Measurements from ENCODE around the gene TMEM214. TPM values are rescaled to one million over a fixed set of nuclear protein-coding genes. Genes with fewer than 3 reads are reported as not detected.
A peak's percentile ranks its signal among the peaks of the same experiment; 100 is the strongest.

The TMEM214 gene
- total RNA-seq, 2 experiments from 2014 or later = 38.3 to 41.3 TPM

GRCh38 chr2:27042985-27043634, 10.3 kb downstream of the TMEM214 start:
- Mint-ChIP-seq H3K36me3 (ENCODE audit: low read depth) (peaks cover 23% of the 10 kb centered on the region), H3K27me3 (ENCODE audit: low read depth) (no peaks in the 10 kb centered on the region), H3K4me1 (ENCODE audit: low read depth) (peaks cover 5% of the 10 kb centered on the region), H3K4me3 (no peak overlapping the region), H3K27ac (no peak overlapping the region), H3K9me3 (no peaks in the 10 kb centered on the region)
- DNase-seq = no peak
- CTCF ChIA-PET = interaction anchor here (0.6 kb wide), 1 partner anchor 540 kb away, joined by 3 read pairs; no protein-coding TSS in a partner anchor
- intact Hi-C loops (cut with micrococcal nuclease) = no loop called here

GRCh38 chr2:27049422-27050280, 16.9 kb downstream of the TMEM214 start:
- Mint-ChIP-seq H3K4me1 (ENCODE audit: low read depth) (peaks cover 16% of the 10 kb centered on the region), H3K9me3 (peaks cover 2% of the 10 kb centered on the region), H3K4me3 (peak overlapping the region; percentile 86), H3K27ac (peak overlapping the region; percentile 97), H3K36me3 (ENCODE audit: low read depth) (peaks cover 12% of the 10 kb centered on the region), H3K27me3 (ENCODE audit: low read depth) (peaks cover 6% of the 10 kb centered on the region)
- peak; percentile 74 for DNase-seq
- intact Hi-C loops (cut with micrococcal nuclease) = loop anchor here (1.0 to 10.0 kb wide), 7 partner anchors 17 to 705 kb away; partner anchors contain the start of genes ADGRF3, EIF2B4, KHK and NRBP1
- CTCF ChIA-PET = interaction anchor here (0.5 to 1.3 kb wide), 11 partner anchors 11 to 1311 kb away, joined by 3 to 5 read pairs (median 4); no protein-coding TSS in a partner anchor

- Mint-ChIP-seq H3K9me3 (peaks cover 2% of the 10 kb centered on the region), H3K36me3 (ENCODE audit: low read depth) (peaks cover 9% of the 10 kb centered on the region), H3K27ac (peak overlapping the region; percentile 97), H3K4me3 (peak overlapping the region; percentile 86), H3K4me1 (ENCODE audit: low read depth) (peaks cover 16% of the 10 kb centered on the region), H3K27me3 (ENCODE audit: low read depth) (peaks cover 6% of the 10 kb centered on the region)
- CTCF ChIA-PET = interaction anchor here (0.5 to 2.7 kb wide), 16 partner anchors 14 to 1312 kb away, joined by 3 to 14 read pairs (median 4); partner anchors contain the start of genes KHK and MAPRE3
- intact Hi-C loops (cut with micrococcal nuclease) = loop anchor here (1.0 to 10.0 kb wide), 7 partner anchors 18 to 706 kb away; partner anchors contain the start of genes ADGRF3, EIF2B4, KHK and NRBP1
- peak; percentile 97 for DNase-seq
Measured at GRCh38 chr2:27050281-27050995, 17.7 kb downstream of the TMEM214 start.

- DNase-seq = peak; percentile 98
- peaks cover 2% of the 10 kb centered on the region for H3K9me3 Mint-ChIP-seq
- intact Hi-C loops (cut with micrococcal nuclease) = loop anchor here (1.0 to 10.0 kb wide), 10 partner anchors 19 to 706 kb away; partner anchors contain the start of genes ADGRF3, ATRAID, EIF2B4 and KHK
- peaks cover 9% of the 10 kb centered on the region for H3K36me3 Mint-ChIP-seq (ENCODE audit: low read depth)
- peaks cover 16% of the 10 kb centered on the region for H3K4me1 Mint-ChIP-seq (ENCODE audit: low read depth)
- peaks cover 6% of the 10 kb centered on the region for H3K27me3 Mint-ChIP-seq (ENCODE audit: low read depth)
- peak within 1 kb of the TSS; percentile 97 for H3K27ac Mint-ChIP-seq
- CTCF ChIA-PET = interaction anchor here (0.7 to 2.7 kb wide), 14 partner anchors 14 to 204 kb away, joined by 3 to 14 read pairs (median 4); partner anchors contain the start of genes KHK and MAPRE3
- H3K4me3 Mint-ChIP-seq = peak within 1 kb of the TSS; percentile 86
Measured at GRCh38 chr2:27050996-27051901, 18.5 kb downstream of the TMEM214 start, which contains the start of gene AGBL5. Gene AGBL5, plus strand, starts transcription at chr2:27051668. Its CDS starts 1,291 bp downstream, at chr2:27052959.

GRCh38 chr2:27051902-27052645, 19.3 kb downstream of the TMEM214 start:
- DNase-seq = peak; percentile 33
- Mint-ChIP-seq H3K4me3 (peak overlapping the region; percentile 83), H3K9me3 (peaks cover 2% of the 10 kb centered on the region), H3K36me3 (ENCODE audit: low read depth) (peaks cover 9% of the 10 kb centered on the region), H3K27ac (peak overlapping the region; percentile 73), H3K4me1 (ENCODE audit: low read depth) (peaks cover 16% of the 10 kb centered on the region), H3K27me3 (ENCODE audit: low read depth) (peaks cover 6% of the 10 kb centered on the region)
- intact Hi-C loops (cut with micrococcal nuclease) = loop anchor here (1.0 to 10.0 kb wide), 5 partner anchors 19 to 707 kb away; partner anchors contain the start of genes ADGRF3, ATRAID, OST4 and SELENOI
- CTCF ChIA-PET = interaction anchor here (1.8 to 2.7 kb wide), 2 partner anchors 13 to 29 kb away, joined by 8 to 14 read pairs; no protein-coding TSS in a partner anchor

GRCh38 chr2:27053321-27053720, 20.6 kb downstream of the TMEM214 start:
- peaks cover 6% of the 10 kb centered on the region for H3K27me3 Mint-ChIP-seq (ENCODE audit: low read depth)
- no peak for DNase-seq
- H3K36me3 Mint-ChIP-seq (ENCODE audit: low read depth) = peaks cover 9% of the 10 kb centered on the region
- intact Hi-C loops (cut with micrococcal nuclease) = loop anchor here (10.0 kb wide), 1 partner anchor 709 kb away; the partner anchor contains the start of genes ADGRF3 and SELENOI
- peaks cover 16% of the 10 kb centered on the region for H3K4me1 Mint-ChIP-seq (ENCODE audit: low read depth)
- CTCF ChIA-PET = interaction anchor here (1.2 kb wide), 1 partner anchor 18 kb away, joined by 4 read pairs; the partner anchor contains the start of gene OST4
- no peak overlapping the region for H3K27ac Mint-ChIP-seq
- peaks cover 2% of the 10 kb centered on the region for H3K9me3 Mint-ChIP-seq
- H3K4me3 Mint-ChIP-seq = no peak overlapping the region

- peaks cover 2% of the 10 kb centered on the region for H3K9me3 Mint-ChIP-seq
- H3K4me3 Mint-ChIP-seq = no peak overlapping the region
- CTCF ChIA-PET = interaction anchor here (1.2 kb wide), 1 partner anchor 18 kb away, joined by 4 read pairs; the partner anchor contains the start of gene OST4
- no peak for DNase-seq
- H3K27me3 Mint-ChIP-seq (ENCODE audit: low read depth) = peaks cover 6% of the 10 kb centered on the region
- peaks cover 16% of the 10 kb centered on the region for H3K4me1 Mint-ChIP-seq (ENCODE audit: low read depth)
- peaks cover 9% of the 10 kb centered on the region for H3K36me3 Mint-ChIP-seq (ENCODE audit: low read depth)
- intact Hi-C loops (cut with micrococcal nuclease) = loop anchor here (10.0 kb wide), 1 partner anchor 709 kb away; the partner anchor contains the start of genes ADGRF3 and SELENOI
- H3K27ac Mint-ChIP-seq = no peak overlapping the region
Measured at GRCh38 chr2:27053776-27054175, 21.0 kb downstream of the TMEM214 start.

GRCh38 chr2:27054721-27055120, 22.0 kb downstream of the TMEM214 start:
- no peak overlapping the region for H3K4me3 Mint-ChIP-seq
- H3K27me3 Mint-ChIP-seq (ENCODE audit: low read depth) = peaks cover 6% of the 10 kb centered on the region
- intact Hi-C loops (cut with micrococcal nuclease) = loop anchor here (10.0 kb wide), 1 partner anchor 710 kb away; the partner anchor contains the start of genes ADGRF3 and SELENOI
- peaks cover 9% of the 10 kb centered on the region for H3K36me3 Mint-ChIP-seq (ENCODE audit: low read depth)
- peaks cover 12% of the 10 kb centered on the region for H3K4me1 Mint-ChIP-seq (ENCODE audit: low read depth)
- CTCF ChIA-PET = interaction anchor here (0.5 to 1.2 kb wide), 2 partner anchors 27 to 30 kb away, joined by 3 read pairs; no protein-coding TSS in a partner anchor
- DNase-seq = no peak
- peaks cover 2% of the 10 kb centered on the region for H3K9me3 Mint-ChIP-seq
- no peak overlapping the region for H3K27ac Mint-ChIP-seq

GRCh38 chr2:27057184-27057583, 24.4 kb downstream of the TMEM214 start:
- peaks cover 4% of the 10 kb centered on the region for H3K36me3 Mint-ChIP-seq (ENCODE audit: low read depth)
- no peaks in the 10 kb centered on the region for H3K27me3 Mint-ChIP-seq (ENCODE audit: low read depth)
- no peak overlapping the region for H3K27ac Mint-ChIP-seq
- CTCF ChIA-PET = interaction anchor here (1.1 kb wide), 1 partner anchor 10 kb away, joined by 3 read pairs; no protein-coding TSS in a partner anchor
- H3K4me3 Mint-ChIP-seq = no peak overlapping the region
- DNase-seq = no peak
- H3K9me3 Mint-ChIP-seq = no peaks in the 10 kb centered on the region
- H3K4me1 Mint-ChIP-seq (ENCODE audit: low read depth) = peaks cover 2% of the 10 kb centered on the region
- intact Hi-C loops (cut with micrococcal nuclease) = loop anchor here (10.0 kb wide), 1 partner anchor 712 kb away; the partner anchor contains the start of genes ADGRF3 and SELENOI

GRCh38 chr2:27058210-27058609, 25.4 kb downstream of the TMEM214 start:
- Mint-ChIP-seq H3K36me3 (ENCODE audit: low read depth) (peaks cover 11% of the 10 kb centered on the region), H3K4me3 (no peak overlapping the region), H3K9me3 (no peaks in the 10 kb centered on the region), H3K4me1 (ENCODE audit: low read depth) (peaks cover 2% of the 10 kb centered on the region), H3K27me3 (ENCODE audit: low read depth) (no peaks in the 10 kb centered on the region), H3K27ac (no peak overlapping the region)
- CTCF ChIA-PET = no interaction called here
- no peak for DNase-seq
- intact Hi-C loops (cut with micrococcal nuclease) = loop anchor here (10.0 kb wide), 1 partner anchor 713 kb away; the partner anchor contains the start of genes ADGRF3 and SELENOI
